ENCODE results near the gene COQ9.
"Not testable (repeated sequence)": the region's sequence is repeated elsewhere in the genome, so short reads cannot be mapped to it uniquely, and the experiment has no call there.

DNA sequence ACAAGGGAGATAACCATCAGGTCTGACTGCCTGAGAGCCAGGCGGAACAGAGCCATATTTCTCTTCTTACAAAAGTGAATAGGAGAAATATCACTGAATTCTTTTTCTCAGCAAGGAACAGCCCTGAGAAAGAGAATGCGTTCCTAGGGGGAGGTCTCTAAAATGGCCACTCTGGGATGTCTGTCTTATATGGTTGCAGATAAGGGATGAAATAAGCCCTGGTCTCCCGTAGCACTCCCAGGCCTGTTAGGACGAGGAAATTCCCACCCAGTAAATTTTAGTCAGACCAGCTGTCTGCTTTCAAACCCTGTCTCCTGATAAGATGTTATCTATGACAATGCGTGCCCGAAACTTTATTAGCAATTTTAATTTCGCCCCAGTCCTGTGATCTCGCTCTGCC lies 7.3 kb upstream of the COQ9 start:
- not testable (repeated sequence) for TF ChIP-seq POLR2A (IDR thresholded peaks at IDR 0.05; ENCODE audit: low read depth, low read length); TAF1 (IDR thresholded peaks at IDR 0.05; ENCODE audit: borderline replicate concordance, low read depth, low read length)
